Hippocampal formation (tissue), 2 donors: ENCODE results near the gene SPG11.
"Not testable (repeated sequence)": the region's sequence is repeated elsewhere in the genome, so short reads cannot be mapped to it uniquely, and the experiment has no call there.

Experiments
- DNase-seq, 2 donors: peaks; one replicate each; lab custom pipeline; 2025; lab: John Stamatoyannopoulos, UW

The SPG11 gene

GRCh38 chr15:44663410-44664308 is at the start of gene SPG11:
Gene SPG11 (minus strand): TSS chr15:44663662. CDS start chr15:44663647, 15 bp downstream.
- peak; percentile 93 to 95 for DNase-seq

- peak; percentile 36 to 38 for DNase-seq
These were observed 49.0 kb upstream of the SPG11 start for GRCh38 chr15:44712346-44713005.

GRCh38 chr15:44711743-44712345 is 48.4 kb upstream of the SPG11 start:
- peak; percentile 32 to 53 for DNase-seq

GRCh38 chr15:44711096-44711742 is 47.8 kb upstream of the SPG11 start, which contains the start of the genes B2M and PATL2:
Gene B2M (plus strand): TSS chr15:44711517. CDS start chr15:44711547, 30 bp downstream.
Gene PATL2 (minus strand): TSS chr15:44711323. CDS start chr15:44676490, 34,833 bp downstream.
- DNase-seq, result peak; percentile 94

- no peak for DNase-seq
These were observed 47.0 kb upstream of the SPG11 start for GRCh38 chr15:44710236-44711095.

GRCh38 chr15:44706946-44707636 is 43.6 kb upstream of the SPG11 start:
- no peak for DNase-seq

- no peak for DNase-seq
These were observed 42.9 kb upstream of the SPG11 start for GRCh38 chr15:44706401-44706800.

GRCh38 chr15:44705986-44706385 is 42.5 kb upstream of the SPG11 start:
- no peak for DNase-seq

- DNase-seq, result not testable (repeated sequence)
These were observed 37.2 kb upstream of the SPG11 start for GRCh38 chr15:44700676-44701075.

- no peak for DNase-seq
These were observed 35.2 kb upstream of the SPG11 start for GRCh38 chr15:44698641-44699040.

- DNase-seq, result no peak
These were observed 33.6 kb upstream of the SPG11 start for GRCh38 chr15:44697014-44697413.

- DNase-seq, result no peak
These were observed 31.8 kb upstream of the SPG11 start for GRCh38 chr15:44695294-44695693.

GRCh38 chr15:44694416-44694815 is 31.0 kb upstream of the SPG11 start:
- no peak for DNase-seq

- no peak for DNase-seq
These were observed 29.2 kb upstream of the SPG11 start for GRCh38 chr15:44692659-44693058.

GRCh38 chr15:44690245-44690644 is 26.8 kb upstream of the SPG11 start:
- DNase-seq, result not testable (repeated sequence)

- DNase-seq, result not testable (repeated sequence)
These were observed 25.9 kb upstream of the SPG11 start for GRCh38 chr15:44689318-44689717.

- not testable (repeated sequence) for DNase-seq
These were observed 19.6 kb upstream of the SPG11 start for GRCh38 chr15:44682809-44683682.

- no peak for DNase-seq
These were observed 18.7 kb upstream of the SPG11 start for GRCh38 chr15:44682211-44682610.

- no peak for DNase-seq
These were observed 13.2 kb upstream of the SPG11 start for GRCh38 chr15:44676676-44677075.
